ENCODE measurements around the gene ANGEL1. TPM values are rescaled to one million over a fixed set of nuclear protein-coding genes. Genes with fewer than 3 reads are reported as not detected.

ANGEL1 gene
- total and polyA plus RNA-seq, 2 of the 8 experiments (the other 6 are each of a cell fraction or from before 2014, with no cell fraction given), result 26.8 to 27.2 TPM

DNA sequence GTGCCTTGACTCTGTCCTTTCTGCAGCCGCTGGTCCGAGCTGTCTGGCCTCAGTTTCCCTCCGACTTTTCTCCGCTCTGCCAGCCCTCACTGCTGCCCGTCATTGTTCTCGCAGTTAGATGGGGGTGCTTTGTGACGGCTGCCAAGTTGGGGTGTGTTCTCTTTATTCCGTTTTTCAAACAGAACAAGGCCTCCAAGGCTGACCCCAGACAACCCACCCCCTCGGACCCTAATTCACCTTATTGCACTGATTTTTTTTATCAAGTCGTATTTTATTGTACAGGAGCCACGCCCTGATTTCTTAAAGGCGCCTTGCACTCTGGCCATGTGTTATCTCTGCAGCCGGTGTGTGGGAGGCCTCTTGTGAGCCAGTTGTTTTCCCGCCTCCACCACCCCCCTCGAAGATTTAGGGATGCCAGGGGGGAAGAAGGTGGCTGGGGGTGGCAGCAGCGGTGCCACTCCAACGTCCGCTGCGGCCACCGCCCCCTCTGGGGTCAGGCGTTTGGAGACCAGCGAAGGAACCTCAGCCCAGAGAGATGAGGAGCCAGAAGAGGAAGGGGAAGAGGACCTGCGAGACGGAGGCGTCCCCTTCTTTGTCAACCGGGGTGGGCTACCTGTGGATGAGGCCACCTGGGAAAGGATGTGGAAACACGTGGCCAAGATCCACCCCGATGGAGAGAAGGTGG is 50.1 kb downstream of the ANGEL1 start:
- H2BK15ac ChIP-seq (ENCODE audit: low read length), result no peak overlapping the region
- no peak overlapping the region for H2AK5ac ChIP-seq (ENCODE audit: low read depth, low read length)
- CTCF ChIA-PET (ENCODE audit: partially characterized antibody), result interaction anchor here (7.5 to 10.1 kb wide), 2 partner anchors 20 to 53 kb away, joined by 48 to 70 read pairs; no protein-coding TSS in a partner anchor
- no peak overlapping the region for H3K18ac ChIP-seq (ENCODE audit: extremely low read depth, low read length)
- H2BK120ac ChIP-seq (replicated peaks; ENCODE audit: low read depth, low read length), result no peak overlapping the region
- 48% methylated on average over 23 of the region's 28 CpGs; no CpG with 5 or more reads in 1 of the 2 experiments for WGBS, 2 experiments (ENCODE audit: extremely low coverage in 1 of 2, insufficient coverage in 1 of 2, insufficient read length in 1 of 2, insufficient replicate concordance in 2 of 2, low coverage in 1 of 2, low lambda C conversion rate in 2 of 2, missing lambda C conversion rate in 1 of 2)
- H3K14ac ChIP-seq (ENCODE audit: insufficient read length), result no peak overlapping the region
- H3K23ac ChIP-seq (ENCODE audit: insufficient read length), result no peak overlapping the region
- POLR2A ChIA-PET (ENCODE audit: partially characterized antibody), result interaction anchor here (1.3 to 1.6 kb wide), 3 partner anchors 10 to 22 kb away, joined by 3 to 7 read pairs (median 4); no protein-coding TSS in a partner anchor
- H4K20me1 ChIP-seq (replicated peaks in 1 of 2; ENCODE audit: control insufficient read depth in 1 of 2, insufficient read depth in 2 of 2, low read length in 2 of 2), result no peaks in the 10 kb centered on the region
- DNase-seq (ENCODE audit: low read depth in 1 of 2, low spot score in 2 of 2), result peak in 1 of 2 experiments; percentile 46
- H4K5ac ChIP-seq (ENCODE audit: insufficient read length, low read depth, low read length), result no peak overlapping the region
- H3K4me3 ChIP-seq (ENCODE audit: extremely low read depth in 1 of 4, insufficient read depth in 2 of 4, low read depth in 3 of 4, low read length in 4 of 4), result peak overlapping the region; percentile 52 to 66 (median 59)
- no peak overlapping the region; the same call in 1 of the 2 replicates for H4K8ac ChIP-seq (ENCODE audit: extremely low read depth, insufficient read depth, low read length)
- H3K79me1 ChIP-seq (ENCODE audit: low read depth, low read length), result no peaks in the 10 kb centered on the region
- no peak overlapping the region for H3K56ac ChIP-seq (replicated peaks; ENCODE audit: insufficient read length, low read depth, low read length)
- peaks cover 16% of the 10 kb centered on the region for H3K23me2 ChIP-seq (ENCODE audit: low read depth, low read length)
- peak overlapping the region; percentile 82 to 98 for H3K4me2 ChIP-seq (ENCODE audit: insufficient read depth in 1 of 2, low read depth in 2 of 2, low read length in 2 of 2)
- no peaks in the 10 kb centered on the region for H3K9me3 ChIP-seq (ENCODE audit: insufficient read depth in 2 of 2, low read depth in 1 of 2, low read length in 1 of 2)
- no peak overlapping the region for H3K9ac ChIP-seq (replicated peaks in 1 of 4; ENCODE audit: extremely low read depth in 1 of 4, low read depth in 3 of 4, low read length in 3 of 4)
- no peak overlapping the region for H3K4ac ChIP-seq (replicated peaks; ENCODE audit: insufficient read length, low read depth, low read length)
- H2AFZ ChIP-seq (ENCODE audit: low read length), result no peak overlapping the region; the same call in 1 of the 2 replicates
- no peaks in the 10 kb centered on the region for H3K79me2 ChIP-seq (ENCODE audit: control insufficient read depth in 1 of 2, insufficient read depth in 2 of 2, low read length in 2 of 2)
- H4K91ac ChIP-seq (replicated peaks; ENCODE audit: insufficient read length, low read length), result no peak overlapping the region
- no peak overlapping the region for H3K27ac ChIP-seq (ENCODE audit: low read depth, low read length)
- no peaks in the 10 kb centered on the region for H3K36me3 ChIP-seq (ENCODE audit: control insufficient read depth in 2 of 4, insufficient read depth in 4 of 4, low read length in 3 of 4)
- H2BK20ac ChIP-seq (ENCODE audit: low read length), result no peak overlapping the region
- H3K27me3 ChIP-seq (replicated peaks in 1 of 4; ENCODE audit: control insufficient read depth in 3 of 4, extremely low read depth in 1 of 4, insufficient read depth in 3 of 4, low read length in 3 of 4), result peaks cover 24 to 52% (median 41%) of the 10 kb centered on the region in 4 experiments
- H2BK12ac ChIP-seq (ENCODE audit: low read depth, low read length), result no peak overlapping the region
- peaks cover 0 to 17% (median 6%) of the 10 kb centered on the region in 4 experiments; a peak in 6 of 7 replicates for H3K4me1 ChIP-seq (replicated peaks in 1 of 4; ENCODE audit: control insufficient read depth in 3 of 4, insufficient read depth in 4 of 4, low read length in 3 of 4)
- no peak for FAIRE-seq
- no peak overlapping the region for H2BK5ac ChIP-seq (ENCODE audit: low read depth, low read length)
- TF ChIP-seq CEBPB (IDR thresholded peaks at IDR 0.05; ENCODE audit: low read depth, low read length) (no peak), RBBP5 (IDR thresholded peaks at IDR 0.05; ENCODE audit: borderline replicate concordance, low read depth, low read length) (no peak)

Data from H1 (cell line).